Measurements from ENCODE around the gene TMEM179. TPM values are rescaled to one million over a fixed set of nuclear protein-coding genes. Genes with fewer than 3 reads are reported as not detected.
"Not testable (repeated sequence)": the region's sequence is repeated elsewhere in the genome, so short reads cannot be mapped to it uniquely, and the experiment has no call there.

Gene TMEM179
- total and polyA plus RNA-seq, 2 donors (not counting 1 experiment from before 2014, with no cell fraction given), result not detected

DNA sequence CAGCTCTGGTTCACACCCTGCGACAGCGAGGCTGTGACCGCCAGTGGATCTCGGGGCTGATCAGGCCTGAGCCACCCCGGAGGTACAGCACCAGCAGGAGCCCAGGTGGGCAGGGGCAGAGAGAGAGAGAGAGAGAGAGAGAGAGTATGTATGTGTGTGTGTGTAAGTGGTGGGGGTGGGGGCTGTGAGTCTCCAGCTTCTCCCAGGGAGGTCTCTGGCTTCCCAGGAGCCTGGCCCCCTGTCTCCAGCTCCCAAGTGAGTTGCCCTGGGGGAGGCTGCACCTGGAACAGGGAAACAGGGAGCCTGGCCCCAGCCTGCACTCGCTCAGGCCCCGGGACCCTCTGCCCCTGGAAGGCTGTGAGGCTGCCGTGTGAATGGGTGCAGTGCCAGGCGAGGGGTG is 23.1 kb downstream of the TMEM179 start:
- no peak overlapping the region for H3K27ac ChIP-seq (ENCODE audit: low read length in 2 of 2)
- H3K9me3 ChIP-seq (ENCODE audit: control extremely low read depth in 1 of 3, control insufficient read depth in 2 of 3, insufficient read depth in 1 of 3, low read length in 2 of 3), result no peaks in the 10 kb centered on the region
- Mint-ChIP-seq H3K27ac (no peak overlapping the region), H3K4me3 (no peak overlapping the region), H3K27me3 (peaks cover 12% of the 10 kb centered on the region), H3K4me1 (no peaks in the 10 kb centered on the region), H3K9me3 (ENCODE audit: insufficient read depth) (no peaks in the 10 kb centered on the region)
- no peak overlapping the region for H3K9ac ChIP-seq (ENCODE audit: low read length)
- no peaks in the 10 kb centered on the region for H3K4me1 ChIP-seq (ENCODE audit: control insufficient read depth in 2 of 2, insufficient read depth in 2 of 2, low read length in 2 of 2)
- DNase-seq (no peak), ATAC-seq (ENCODE audit: low read depth) (no peak)
- TF ChIP-seq, protein P1, sequence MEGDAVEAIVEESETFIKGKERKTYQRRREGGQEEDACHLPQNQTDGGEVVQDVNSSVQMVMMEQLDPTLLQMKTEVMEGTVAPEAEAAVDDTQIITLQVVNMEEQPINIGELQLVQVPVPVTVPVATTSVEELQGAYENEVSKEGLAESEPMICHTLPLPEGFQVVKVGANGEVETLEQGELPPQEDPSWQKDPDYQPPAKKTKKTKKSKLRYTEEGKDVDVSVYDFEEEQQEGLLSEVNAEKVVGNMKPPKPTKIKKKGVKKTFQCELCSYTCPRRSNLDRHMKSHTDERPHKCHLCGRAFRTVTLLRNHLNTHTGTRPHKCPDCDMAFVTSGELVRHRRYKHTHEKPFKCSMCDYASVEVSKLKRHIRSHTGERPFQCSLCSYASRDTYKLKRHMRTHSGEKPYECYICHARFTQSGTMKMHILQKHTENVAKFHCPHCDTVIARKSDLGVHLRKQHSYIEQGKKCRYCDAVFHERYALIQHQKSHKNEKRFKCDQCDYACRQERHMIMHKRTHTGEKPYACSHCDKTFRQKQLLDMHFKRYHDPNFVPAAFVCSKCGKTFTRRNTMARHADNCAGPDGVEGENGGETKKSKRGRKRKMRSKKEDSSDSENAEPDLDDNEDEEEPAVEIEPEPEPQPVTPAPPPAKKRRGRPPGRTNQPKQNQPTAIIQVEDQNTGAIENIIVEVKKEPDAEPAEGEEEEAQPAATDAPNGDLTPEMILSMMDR (IDR thresholded peaks at IDR 0.05), result no peak
- no peak for TF ChIP-seq EZH2 (IDR thresholded peaks at IDR 0.05; ENCODE audit: borderline replicate concordance, insufficient read depth, low read depth, low read length, poor library complexity, severe bottlenecking)
- no peaks in the 10 kb centered on the region for H3K36me3 ChIP-seq (replicated peaks in 1 of 2; ENCODE audit: control extremely low read depth in 1 of 2, control insufficient read depth in 1 of 2, extremely low read depth in 1 of 2, insufficient read depth in 2 of 2, low read length in 1 of 2)
- no peak overlapping the region for H3K4me2 ChIP-seq (replicated peaks; ENCODE audit: low read depth, low read length, poor library complexity, severe bottlenecking)
- 79% methylated on average over 9 of the region's 9 CpGs for WGBS (ENCODE audit: insufficient coverage)
- no peaks in the 10 kb centered on the region for H4K20me1 ChIP-seq (ENCODE audit: control insufficient read depth, insufficient read depth, low read length, poor library complexity, severe bottlenecking)
- no peak overlapping the region for H2AFZ ChIP-seq (ENCODE audit: insufficient read depth, low read depth, low read length, poor library complexity, severe bottlenecking)
- intact Hi-C loops (cut with micrococcal nuclease), result no loop called here
- H3K27me3 ChIP-seq (replicated peaks in 1 of 4; ENCODE audit: control extremely low read depth in 1 of 4, control insufficient read depth in 3 of 4, insufficient read depth in 4 of 4, low read length in 3 of 4), result no peaks in the 10 kb centered on the region
- ChIA-PET POLR2A (no interaction called here), CTCF (no interaction called here)
- no peaks in the 10 kb centered on the region for H3K79me2 ChIP-seq (ENCODE audit: control insufficient read depth, insufficient read depth, low read length)
- H3K4me3 ChIP-seq (ENCODE audit: control extremely low read depth in 1 of 5, extremely low read depth in 1 of 5, insufficient read depth in 1 of 5, low read depth in 2 of 5, low read length in 4 of 5), result no peak overlapping the region

DNA sequence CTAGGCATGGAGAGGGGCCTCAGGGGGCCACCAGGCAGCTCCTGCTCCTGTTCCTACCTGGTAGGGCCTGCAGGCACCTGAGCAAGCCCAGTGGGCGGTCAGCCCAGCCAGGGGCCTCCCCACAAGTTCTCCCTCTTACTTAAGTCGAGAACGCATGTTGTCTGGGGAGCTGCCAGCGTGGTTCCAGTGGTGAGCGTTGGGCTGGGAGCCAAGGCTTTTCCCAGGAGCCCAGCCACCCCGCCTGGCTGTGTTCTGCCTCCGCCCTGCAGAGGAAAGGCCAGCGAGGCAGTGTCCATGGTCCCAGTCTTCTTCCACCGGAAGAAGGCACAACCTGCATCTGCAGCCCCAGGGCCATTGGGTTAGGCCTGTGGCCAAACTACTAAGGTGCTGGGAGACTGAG is 23.6 kb downstream of the TMEM179 start:
- Mint-ChIP-seq H3K4me1 (no peaks in the 10 kb centered on the region), H3K27ac (no peak overlapping the region), H3K27me3 (peaks cover 11% of the 10 kb centered on the region), H3K4me3 (no peak overlapping the region), H3K9me3 (ENCODE audit: insufficient read depth) (no peaks in the 10 kb centered on the region)
- H3K4me2 ChIP-seq (replicated peaks; ENCODE audit: low read depth, low read length, poor library complexity, severe bottlenecking), result no peak overlapping the region
- H3K9ac ChIP-seq (ENCODE audit: low read length), result no peak overlapping the region
- TF ChIP-seq, protein P1 (IDR thresholded peaks at IDR 0.05), result no peak
- TF ChIP-seq EZH2 (IDR thresholded peaks at IDR 0.05; ENCODE audit: borderline replicate concordance, insufficient read depth, low read depth, low read length, poor library complexity, severe bottlenecking), result no peak
- ChIA-PET CTCF (no interaction called here), POLR2A (no interaction called here)
- 79% methylated on average over 9 of the region's 9 CpGs for WGBS (ENCODE audit: insufficient coverage)
- no peaks in the 10 kb centered on the region for H4K20me1 ChIP-seq (ENCODE audit: control insufficient read depth, insufficient read depth, low read length, poor library complexity, severe bottlenecking)
- intact Hi-C loops (cut with micrococcal nuclease), result no loop called here
- H3K79me2 ChIP-seq (ENCODE audit: control insufficient read depth, insufficient read depth, low read length), result no peaks in the 10 kb centered on the region
- H3K9me3 ChIP-seq (ENCODE audit: control extremely low read depth in 1 of 3, control insufficient read depth in 2 of 3, insufficient read depth in 1 of 3, low read length in 2 of 3), result no peaks in the 10 kb centered on the region
- H3K4me1 ChIP-seq (ENCODE audit: control insufficient read depth in 2 of 2, insufficient read depth in 2 of 2, low read length in 2 of 2), result no peaks in the 10 kb centered on the region
- no peak overlapping the region for H3K27ac ChIP-seq (ENCODE audit: low read length in 2 of 2)
- no peak for ATAC-seq (ENCODE audit: low read depth)
- no peak overlapping the region for H2AFZ ChIP-seq (ENCODE audit: insufficient read depth, low read depth, low read length, poor library complexity, severe bottlenecking)
- no peak for DNase-seq
- H3K36me3 ChIP-seq (replicated peaks in 1 of 2; ENCODE audit: control extremely low read depth in 1 of 2, control insufficient read depth in 1 of 2, extremely low read depth in 1 of 2, insufficient read depth in 2 of 2, low read length in 1 of 2), result no peaks in the 10 kb centered on the region
- H3K4me3 ChIP-seq (ENCODE audit: control extremely low read depth in 1 of 5, extremely low read depth in 1 of 5, insufficient read depth in 1 of 5, low read depth in 2 of 5, low read length in 4 of 5), result no peak overlapping the region
- H3K27me3 ChIP-seq (replicated peaks in 1 of 4; ENCODE audit: control extremely low read depth in 1 of 4, control insufficient read depth in 3 of 4, insufficient read depth in 4 of 4, low read length in 3 of 4), result no peaks in the 10 kb centered on the region

DNA sequence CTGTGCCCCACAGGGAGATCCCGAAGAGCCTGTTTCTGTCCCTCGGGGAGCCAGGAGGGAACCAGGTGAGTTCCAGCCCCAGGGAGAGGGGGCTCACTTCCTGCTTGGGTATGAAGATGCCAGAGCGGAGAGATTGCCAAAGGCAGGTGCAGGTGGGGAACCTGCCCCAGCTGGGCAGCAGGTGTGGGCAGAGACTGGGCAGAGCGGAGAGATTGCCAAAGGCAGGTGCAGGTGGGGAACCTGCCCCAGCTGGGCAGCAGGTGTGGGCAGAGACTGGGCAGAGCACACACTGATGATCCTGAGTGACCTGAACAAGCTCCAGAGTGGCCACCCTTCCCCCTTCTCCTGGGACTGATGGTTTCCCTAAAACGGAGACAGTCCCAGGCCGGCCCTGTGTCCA is 24.6 kb downstream of the TMEM179 start:
- not testable (repeated sequence) for H3K27ac ChIP-seq (ENCODE audit: low read length in 2 of 2); H3K36me3 ChIP-seq (replicated peaks in 1 of 2; ENCODE audit: control extremely low read depth in 1 of 2, control insufficient read depth in 1 of 2, extremely low read depth in 1 of 2, insufficient read depth in 2 of 2, low read length in 1 of 2); H3K27me3 Mint-ChIP-seq

More for the DNA sequence above, 24.6 kb downstream of the TMEM179 start:
- H3K4me1 ChIP-seq (ENCODE audit: control insufficient read depth in 2 of 2, insufficient read depth in 2 of 2, low read length in 2 of 2); ATAC-seq (ENCODE audit: low read depth); H3K27me3 ChIP-seq (replicated peaks in 1 of 4; ENCODE audit: control extremely low read depth in 1 of 4, control insufficient read depth in 3 of 4, insufficient read depth in 4 of 4, low read length in 3 of 4); H3K4me3 ChIP-seq (ENCODE audit: control extremely low read depth in 1 of 5, extremely low read depth in 1 of 5, insufficient read depth in 1 of 5, low read depth in 2 of 5, low read length in 4 of 5); H3K9me3 ChIP-seq (ENCODE audit: control extremely low read depth in 1 of 3, control insufficient read depth in 2 of 3, insufficient read depth in 1 of 3, low read length in 2 of 3); CTCF ChIA-PET; H3K4me2 ChIP-seq (replicated peaks; ENCODE audit: low read depth, low read length, poor library complexity, severe bottlenecking); H3K9me3 Mint-ChIP-seq (ENCODE audit: insufficient read depth); DNase-seq; intact Hi-C loops (cut with micrococcal nuclease); POLR2A ChIA-PET; H3K4me1 Mint-ChIP-seq; H3K4me3 Mint-ChIP-seq; H4K20me1 ChIP-seq (ENCODE audit: control insufficient read depth, insufficient read depth, low read length, poor library complexity, severe bottlenecking); H3K27ac Mint-ChIP-seq; H3K9ac ChIP-seq (ENCODE audit: low read length); H3K79me2 ChIP-seq (ENCODE audit: control insufficient read depth, insufficient read depth, low read length); H2AFZ ChIP-seq (ENCODE audit: insufficient read depth, low read depth, low read length, poor library complexity, severe bottlenecking): not testable (repeated sequence)
- 81% methylated on average over 6 of the region's 6 CpGs for WGBS (ENCODE audit: insufficient coverage)

Measured in B cell (primary cell).